Activated CD8-positive, alpha-beta memory T cell treated with anti-CD3 and anti-CD28 coated beads for 4 hours (primary cell): ENCODE data around the gene ADD1.
"Not testable (repeated sequence)": the region's sequence is repeated elsewhere in the genome, so short reads cannot be mapped to it uniquely, and the experiment has no call there.

ENCODE experiments used
- DNase-seq, 2 donors: peaks; one replicate each; pipeline ENCODE4 v3.0.0-alpha.2; 2020; ENCODE audit warnings: low read depth in 2 of 2

ADD1 gene

GRCh38 chr4:2886161-2886560 lies 42.5 kb downstream of the ADD1 start:
- DNase-seq, result no peak

DNA sequence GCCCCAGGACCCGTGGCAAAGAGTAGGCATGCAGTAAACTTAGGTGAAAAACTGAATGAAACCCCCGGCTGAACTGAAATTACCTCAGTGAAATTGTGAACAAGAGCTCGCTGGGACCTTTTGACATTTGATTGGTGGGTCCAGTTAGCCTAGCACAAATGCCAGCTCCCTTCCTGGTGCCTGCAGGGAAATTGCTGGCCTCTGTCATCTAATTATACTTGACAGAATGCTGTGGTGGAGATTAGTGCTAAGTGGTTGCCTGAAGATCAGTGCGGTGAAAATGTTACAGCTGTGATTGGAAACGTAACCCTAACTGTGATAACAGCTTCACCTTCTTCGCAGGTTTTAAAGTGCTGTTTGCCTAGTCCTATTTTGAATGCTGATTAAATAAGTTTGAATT lies 43.0 kb downstream of the ADD1 start:
- DNase-seq, result no peak

DNA sequence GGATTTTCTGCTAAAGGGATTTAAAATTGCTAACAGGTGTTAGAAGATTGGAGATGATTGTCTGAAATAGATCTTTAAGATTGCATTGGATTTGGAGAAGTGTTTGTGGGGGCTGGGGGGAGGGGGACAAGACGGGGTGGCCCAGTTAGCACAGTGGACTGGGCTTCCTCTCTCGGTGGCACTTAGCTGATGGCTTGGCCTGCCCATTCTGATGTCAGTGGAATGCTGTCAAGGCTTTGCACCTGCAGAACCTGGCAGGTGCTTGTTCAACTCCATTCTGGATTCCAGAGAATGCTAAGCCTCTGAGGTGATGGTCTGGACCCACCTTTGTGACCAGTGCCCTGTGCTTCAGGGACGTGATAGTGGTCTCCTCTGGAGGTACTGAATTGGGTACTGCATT lies 43.7 kb downstream of the ADD1 start:
- no peak for DNase-seq

DNA sequence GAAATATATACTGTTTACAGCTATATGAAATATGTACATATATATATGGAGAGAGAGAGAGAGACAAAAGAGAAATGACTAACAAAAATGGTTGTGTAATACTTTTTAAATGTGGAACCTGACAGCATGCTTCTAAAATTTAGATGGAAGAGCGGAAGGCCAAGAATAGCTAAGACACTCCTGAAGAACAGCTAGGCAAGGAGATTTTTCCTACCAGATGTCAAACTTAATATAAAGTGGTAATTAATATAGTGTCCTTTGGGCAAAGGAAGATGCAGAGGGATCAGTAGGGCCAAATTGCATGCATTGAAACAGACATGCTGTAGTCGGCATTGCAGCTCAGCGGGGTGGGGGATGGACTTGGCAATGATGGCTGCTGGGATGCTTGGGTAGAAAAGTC lies 45.2 kb downstream of the ADD1 start:
- no peak for DNase-seq

- no peak for DNase-seq
Measured at GRCh38 chr4:2891294-2891693, 47.6 kb downstream of the ADD1 start.

DNA sequence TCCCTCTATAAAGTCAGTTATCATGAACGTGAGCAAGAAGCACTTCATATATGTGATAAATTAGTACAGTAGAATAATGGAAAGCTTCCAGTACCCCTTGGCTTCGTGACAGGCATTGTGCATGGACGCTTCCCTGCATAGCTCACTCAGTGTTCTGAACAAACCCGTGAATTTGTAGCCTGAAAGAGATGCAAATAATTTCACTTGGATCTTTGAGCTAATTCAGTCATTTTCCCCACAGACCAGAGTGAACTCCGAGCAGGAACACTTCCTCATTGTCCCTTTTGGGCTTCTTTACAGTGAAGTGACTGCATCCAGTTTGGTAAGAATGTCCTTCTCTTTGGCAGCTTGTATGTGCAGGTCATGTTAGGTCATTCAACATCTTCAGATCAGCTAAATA lies 50.1 kb downstream of the ADD1 start:
- no peak for DNase-seq

GRCh38 chr4:2898001-2898400 lies 54.4 kb downstream of the ADD1 start:
- no peak for DNase-seq

- DNase-seq, result no peak
Measured at GRCh38 chr4:2900741-2901140, 57.1 kb downstream of the ADD1 start.

DNA sequence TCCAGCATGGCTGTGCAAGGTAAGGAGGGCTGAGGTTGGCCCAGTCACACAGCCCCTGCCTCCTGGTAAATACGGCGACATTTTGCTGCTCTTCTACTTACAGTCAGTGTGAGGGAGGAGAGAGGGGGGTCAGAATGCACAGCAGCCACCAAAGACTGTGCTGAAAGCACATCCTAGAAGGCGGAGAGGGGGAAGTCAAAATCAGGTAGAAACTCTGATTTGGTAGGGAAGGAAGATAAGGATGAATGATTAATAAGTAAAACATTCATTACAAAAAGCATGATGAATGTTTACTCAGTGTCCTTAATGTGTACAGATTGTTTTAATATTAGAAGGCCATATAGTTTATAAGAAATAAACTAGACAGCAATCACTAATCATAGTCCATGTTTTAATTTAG lies 57.5 kb downstream of the ADD1 start:
- no peak for DNase-seq

- no peak for DNase-seq
Measured at GRCh38 chr4:2902126-2902525, 58.5 kb downstream of the ADD1 start.

- DNase-seq, result no peak
Measured at GRCh38 chr4:2905544-2905943, 61.9 kb downstream of the ADD1 start.

GRCh38 chr4:2906218-2906617 lies 62.6 kb downstream of the ADD1 start:
- no peak for DNase-seq

DNA sequence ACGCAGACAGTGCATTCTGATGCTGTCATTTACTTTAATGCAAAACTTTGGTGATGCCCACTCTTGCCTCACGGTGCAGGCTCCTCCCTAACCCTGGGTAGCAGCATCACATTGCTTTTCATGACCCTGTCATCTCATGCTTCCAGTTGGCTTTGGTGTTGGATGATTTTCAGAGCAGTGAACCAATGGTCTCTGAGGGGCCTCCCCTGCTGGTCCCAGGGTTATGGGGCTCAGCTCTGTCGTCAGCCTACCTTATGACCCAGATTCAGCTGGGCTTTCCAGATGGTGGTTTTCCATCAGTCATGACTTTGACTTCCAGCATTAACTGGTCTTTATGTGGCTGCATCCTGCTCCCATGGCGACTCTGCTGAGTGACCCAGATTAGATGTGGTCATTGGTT lies 63.6 kb downstream of the ADD1 start:
- DNase-seq, result no peak

DNA sequence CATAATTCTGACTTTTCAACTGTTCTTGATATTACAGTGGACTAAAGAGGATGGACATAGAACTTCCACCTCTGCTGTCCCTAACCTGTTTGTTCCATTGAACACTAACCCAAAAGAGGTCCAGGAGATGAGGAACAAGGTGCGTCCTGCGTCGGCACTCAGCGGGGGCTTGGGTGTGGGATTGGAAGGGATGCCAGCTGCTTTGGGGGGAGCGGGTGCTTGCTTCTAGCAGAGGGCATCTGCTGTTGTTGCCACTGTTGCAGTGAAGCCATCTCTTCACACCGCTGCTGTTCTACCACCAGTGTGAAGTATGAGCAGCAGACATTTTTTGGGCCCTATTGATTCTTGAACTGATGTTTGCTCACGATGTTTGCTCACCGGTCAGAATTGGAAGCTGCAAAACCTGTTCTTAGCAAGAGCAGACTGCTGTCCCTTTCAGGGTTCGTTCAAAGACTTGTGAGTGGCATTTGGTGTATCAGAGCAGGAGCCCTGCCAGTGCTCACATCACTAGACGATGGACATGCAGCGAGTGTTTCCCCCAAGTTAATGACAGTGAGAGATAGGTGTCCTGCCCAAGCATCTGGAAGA lies 64.2 kb downstream of the ADD1 start:
- no peak for DNase-seq

DNA sequence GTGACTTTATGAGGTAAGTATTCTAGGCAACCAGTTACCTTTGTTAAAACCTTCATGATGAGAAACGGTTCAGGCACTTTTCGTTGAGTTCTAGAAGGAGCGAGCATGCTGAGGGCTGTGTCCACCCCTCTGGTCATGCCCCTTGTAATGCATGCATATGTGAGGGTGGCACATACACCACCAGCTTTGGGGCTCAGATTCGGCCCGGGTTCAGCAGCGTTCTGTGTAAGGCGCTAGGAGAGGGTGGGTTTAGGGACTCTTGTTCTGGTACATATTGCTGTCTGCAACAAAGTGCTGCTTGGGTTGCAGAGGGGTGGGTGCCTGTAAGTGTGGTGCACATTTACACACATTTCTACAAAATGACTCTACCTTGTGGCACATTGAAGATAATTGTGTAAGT lies 65.0 kb downstream of the ADD1 start:
- no peak for DNase-seq

- DNase-seq, result no peak
Measured at GRCh38 chr4:2909583-2909982, 65.9 kb downstream of the ADD1 start.

- DNase-seq, result no peak
Measured at GRCh38 chr4:2910409-2910808, 66.8 kb downstream of the ADD1 start.

DNA sequence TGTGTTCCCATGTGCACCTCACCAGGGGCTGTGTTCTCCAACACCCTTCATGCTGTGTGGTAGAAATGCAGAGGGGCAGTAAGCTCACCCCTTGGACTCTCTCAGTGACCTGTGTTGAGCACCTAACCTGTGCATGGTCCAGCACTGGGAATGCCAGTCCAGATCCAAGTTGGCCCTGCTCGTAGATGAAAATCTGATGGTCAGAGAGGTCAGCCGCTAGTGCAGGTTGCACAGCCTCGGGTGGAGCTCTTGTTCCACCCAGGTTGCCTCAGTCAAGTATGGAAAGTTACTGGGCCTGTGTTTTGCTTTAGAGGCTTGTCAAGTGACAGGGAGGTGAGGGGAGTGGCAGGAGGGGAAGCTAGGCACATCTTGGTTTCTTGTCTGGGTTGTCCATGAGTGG lies 68.2 kb downstream of the ADD1 start:
- DNase-seq, result no peak

DNA sequence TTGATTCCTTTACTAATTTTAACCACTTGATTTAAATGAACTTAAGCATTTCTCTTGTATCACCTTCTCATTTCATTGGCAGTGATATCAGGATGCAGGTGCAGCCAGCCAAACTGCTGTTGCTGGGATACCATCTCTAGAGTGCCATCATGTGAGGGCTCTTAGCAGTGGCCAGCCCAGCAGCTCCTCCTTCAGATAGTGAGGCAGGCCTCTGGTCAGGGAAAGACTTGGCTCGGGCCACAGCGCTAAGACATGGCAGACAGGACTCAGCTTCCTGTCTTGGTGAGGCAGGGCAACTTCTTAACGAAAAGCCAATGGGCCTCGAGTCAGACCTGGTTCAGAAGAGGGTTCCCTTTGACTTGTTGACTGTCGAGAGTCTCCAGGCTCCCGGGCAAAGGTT lies 69.5 kb downstream of the ADD1 start:
- no peak for DNase-seq

GRCh38 chr4:2914256-2915126 lies 70.8 kb downstream of the ADD1 start:
- no peak for DNase-seq

DNA sequence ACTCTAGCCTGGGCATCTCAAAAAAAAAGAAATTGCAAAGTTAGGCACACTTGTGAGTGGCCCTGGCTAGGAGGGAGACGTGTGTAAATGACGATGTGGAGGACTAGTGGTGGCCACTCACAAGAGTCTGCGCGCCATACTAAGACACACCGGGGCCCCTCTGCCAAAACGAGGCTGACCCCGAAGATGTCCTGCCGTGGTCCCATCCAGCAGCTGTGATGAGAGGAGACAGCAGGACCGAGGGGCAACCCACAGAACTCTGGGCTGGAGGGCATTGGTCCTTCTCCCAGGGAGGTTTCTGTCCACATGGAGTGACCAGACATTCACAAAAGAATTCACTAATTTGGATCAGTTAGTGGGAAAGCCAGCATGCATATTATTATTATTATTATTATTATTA lies 72.1 kb downstream of the ADD1 start:
- DNase-seq, result no peak

GRCh38 chr4:2916696-2917095 lies 73.1 kb downstream of the ADD1 start:
- not testable (repeated sequence) for DNase-seq

DNA sequence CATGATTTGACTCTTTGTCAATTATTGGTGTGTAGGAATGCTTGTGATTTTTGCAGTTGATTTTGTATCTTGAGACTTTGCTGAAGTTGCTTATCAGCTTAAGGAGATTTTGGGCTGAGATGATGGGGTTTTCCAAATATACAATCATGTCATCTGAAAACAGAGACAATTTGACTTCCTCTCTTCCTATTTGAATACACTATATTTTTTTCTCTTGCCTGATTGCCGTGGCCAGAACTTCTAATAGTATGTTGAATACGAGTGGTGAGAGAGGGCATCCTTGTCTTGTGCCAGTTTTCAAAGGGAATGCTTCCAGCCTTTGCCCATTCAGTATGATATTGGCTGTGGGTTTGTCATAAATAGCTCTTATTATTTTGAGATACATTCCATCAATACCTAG lies 74.7 kb downstream of the ADD1 start:
- DNase-seq, result not testable (repeated sequence)

DNA sequence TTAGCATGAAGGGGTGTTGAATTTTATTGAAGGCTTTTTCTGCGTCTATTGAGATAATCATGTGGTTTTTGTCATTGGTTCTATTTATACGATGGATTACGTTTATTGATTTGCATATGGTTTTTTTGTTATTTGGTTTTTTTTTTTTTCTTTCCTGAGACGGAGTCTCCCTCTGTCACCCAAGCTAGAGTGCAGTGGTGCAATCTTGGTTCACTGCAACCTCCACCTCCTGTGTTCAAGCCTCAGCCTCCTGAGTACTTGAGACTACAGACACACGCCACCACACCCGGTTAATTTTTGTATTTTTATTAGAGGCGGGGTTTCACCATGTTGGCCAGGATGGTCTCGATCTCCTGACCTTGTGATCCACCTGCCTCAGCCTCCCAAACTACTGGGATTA lies 75.1 kb downstream of the ADD1 start:
- not testable (repeated sequence) for DNase-seq
